Left ventricle myocardium inferior (tissue), 1 donor: ENCODE measurements around the gene STRBP. TPM values are rescaled to one million over a fixed set of nuclear protein-coding genes. Genes with fewer than 3 reads are reported as not detected.

ENCODE experiments used
- DNase-seq: peaks from one replicate; pipeline ENCODE4 v3.0.0-alpha.2; 2020
- H3K27ac ChIP-seq: fragments of 200-600 bp; replicated peaks from 2 replicates; pipeline ENCODE4 v1.8.0; 2021
- H3K27me3 ChIP-seq: fragments of 200-600 bp; 2 replicates; pipeline ENCODE4 v1.8.0; 2021; ENCODE audit warnings: low read depth
- H3K36me3 ChIP-seq: fragments of 200-600 bp; 2 replicates; pipeline ENCODE4 v1.8.0; 2021
- H3K4me1 ChIP-seq: fragments of 200-600 bp; 2 replicates; pipeline ENCODE4 v1.8.0; 2021
- H3K4me3 ChIP-seq: fragments of 200-600 bp; 2 replicates; pipeline ENCODE4 v1.8.0; 2021; ENCODE audit warnings: mild to moderate bottlenecking, moderate library complexity
- H3K9me3 ChIP-seq: fragments of 200-600 bp; replicated peaks from 2 replicates; pipeline ENCODE4 v1.8.0; 2021
- CTCF ChIP-seq: fragments of 200-600 bp; IDR thresholded peaks from 2 replicates; pipeline ENCODE4 v1.8.0; 2021; ENCODE audit warnings: antibody characterized with exemption, mild to moderate bottlenecking, borderline replicate concordance
- intact Hi-C: fragments of 100-400 bp; cut with micrococcal nuclease; formaldehyde crosslinking; loops from one replicate; pipeline ENCODE4 v1.11.0; 2022
- total RNA-seq: library from RNA; stranded (reverse); fragmentation: NEBNext Ultra II Directional; extraction: Animal tissue kit (Norgen Biotek cat#: 25700); gene quantifications from one replicate; pipeline ENCODE4 v1.2.1, GENCODE V29; 2021
- donor health status: DM: no; HTN: yes; CAD: no; lungs with severe emphysema.

Gene STRBP
- total RNA-seq, 1 donor from 2014 or later = 26.4 TPM

- H3K27ac ChIP-seq = no peak overlapping the region
- no peaks in the 10 kb centered on the region for H3K4me1 ChIP-seq
- DNase-seq = no peak
- intact Hi-C loops = no loop called here
- no peaks in the 10 kb centered on the region for H3K27me3 ChIP-seq
- H3K36me3 ChIP-seq = peaks cover 4% of the 10 kb centered on the region
- H3K9me3 ChIP-seq = peaks cover 8% of the 10 kb centered on the region
- no peak for TF ChIP-seq CTCF
- no peak overlapping the region for H3K4me3 ChIP-seq
Observed at GRCh38 chr9:123150708-123151503, 117.5 kb downstream of the STRBP start.

- Histone ChIP-seq H3K27me3 (no peaks in the 10 kb centered on the region), H3K36me3 (peaks cover 4% of the 10 kb centered on the region), H3K27ac (no peak overlapping the region), H3K4me1 (no peaks in the 10 kb centered on the region), H3K4me3 (no peak overlapping the region), H3K9me3 (peaks cover 8% of the 10 kb centered on the region)
- intact Hi-C loops = no loop called here
- TF ChIP-seq CTCF = no peak
- no peak for DNase-seq
Observed at GRCh38 chr9:123149067-123149466, 119.3 kb downstream of the STRBP start.

GRCh38 chr9:123138163-123138562 is 130.2 kb downstream of the STRBP start:
- TF ChIP-seq CTCF = no peak
- no peaks in the 10 kb centered on the region for H3K27me3 ChIP-seq
- no peak for DNase-seq
- no peaks in the 10 kb centered on the region for H3K9me3 ChIP-seq
- no peak overlapping the region for H3K27ac ChIP-seq
- H3K4me3 ChIP-seq = no peak overlapping the region
- peaks cover 11% of the 10 kb centered on the region for H3K36me3 ChIP-seq
- H3K4me1 ChIP-seq = no peaks in the 10 kb centered on the region
- intact Hi-C loops = no loop called here

- Histone ChIP-seq H3K4me1 (no peaks in the 10 kb centered on the region), H3K27ac (no peak overlapping the region), H3K27me3 (no peaks in the 10 kb centered on the region), H3K36me3 (peaks cover 20% of the 10 kb centered on the region), H3K4me3 (no peak overlapping the region), H3K9me3 (no peaks in the 10 kb centered on the region)
- no peak for DNase-seq
- no peak for TF ChIP-seq CTCF
- intact Hi-C loops = no loop called here
Observed at GRCh38 chr9:123135430-123135829, 133.0 kb downstream of the STRBP start.

GRCh38 chr9:123132696-123133095 is 135.7 kb downstream of the STRBP start:
- Histone ChIP-seq H3K27ac (no peak overlapping the region), H3K4me1 (no peaks in the 10 kb centered on the region), H3K36me3 (peaks cover 29% of the 10 kb centered on the region), H3K4me3 (no peak overlapping the region), H3K27me3 (no peaks in the 10 kb centered on the region), H3K9me3 (no peaks in the 10 kb centered on the region)
- intact Hi-C loops = no loop called here
- no peak for TF ChIP-seq CTCF
- no peak for DNase-seq
